Nephron (organoid): ENCODE data around the gene CDH20.

Source experiments
- H3K27ac Mint-ChIP-seq, 3 experiments: 2 replicates each; pipeline ENCODE4 v1.8.0; 2020; ENCODE audit warnings: mixed read lengths in 3 of 3, mild to moderate bottlenecking in 2 of 3, moderate library complexity in 1 of 3
- H3K27me3 Mint-ChIP-seq: 2 replicates; pipeline ENCODE4 v1.8.0; 2021; ENCODE audit warnings: low read depth, mild to moderate bottlenecking, moderate library complexity, mixed read lengths
- H3K36me3 Mint-ChIP-seq: 2 replicates; pipeline ENCODE4 v1.8.0; 2020; ENCODE audit warnings: low read depth, mixed read lengths
- H3K4me1 Mint-ChIP-seq: 2 replicates; pipeline ENCODE4 v1.8.0; 2020; ENCODE audit warnings: mixed read lengths
- H3K4me3 Mint-ChIP-seq, 3 experiments: 2 replicates each; pipeline ENCODE4 v1.8.0; 2020; ENCODE audit warnings: mild to moderate bottlenecking in 3 of 3, mixed read lengths in 3 of 3, moderate library complexity in 2 of 3
- H3K9me3 Mint-ChIP-seq: 2 replicates; pipeline ENCODE4 v1.8.0; 2020; ENCODE audit warnings: mixed read lengths
- TF ChIP-seq, protein P1 (sequence below), 3 experiments: fragments of 200-600 bp; sonication (generic); IDR thresholded peaks; one replicate each; pipeline ENCODE4 v1.5.0; 2021; ENCODE audit warnings: antibody characterized with exemption in 3 of 3; ENCODE audit not compliant: unreplicated experiment in 3 of 3

Gene CDH20

DNA sequence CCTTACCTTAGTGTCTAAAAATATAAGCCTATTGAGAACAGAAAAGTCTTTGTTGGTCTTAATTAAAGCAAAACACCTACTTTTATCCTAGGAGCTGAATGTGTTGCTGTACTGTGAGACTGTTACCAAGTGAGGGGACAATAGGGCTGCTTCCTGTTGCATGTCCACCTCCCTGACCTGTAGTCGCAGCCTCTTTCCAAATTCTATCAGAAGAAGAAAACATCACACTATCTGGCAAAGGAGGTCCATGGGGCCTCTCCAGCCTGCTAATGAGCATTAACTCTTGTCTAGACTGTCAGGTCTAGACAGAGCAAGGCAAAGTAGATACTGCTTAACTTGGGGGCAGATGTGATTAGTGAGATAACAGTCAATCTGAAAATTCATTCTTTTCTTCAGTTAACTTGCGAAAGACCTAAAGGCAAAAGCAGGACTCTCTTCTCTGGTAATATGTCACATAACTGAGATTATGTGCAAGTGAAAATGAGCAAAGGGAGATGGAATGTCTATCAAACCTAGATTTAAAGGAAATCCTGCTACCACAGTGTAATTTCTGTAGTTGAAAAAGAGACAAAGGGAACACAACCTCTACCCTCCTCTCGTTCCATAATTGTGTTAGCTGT lies 66.9 kb downstream of the CDH20 start:
- peak overlapping the region in 2 of 3 experiments; percentile 67 to 82 for H3K27ac Mint-ChIP-seq
- no peaks in the 10 kb centered on the region for H3K36me3 Mint-ChIP-seq
- no peak overlapping the region for H3K4me3 Mint-ChIP-seq
- H3K4me1 Mint-ChIP-seq = peaks cover 45% of the 10 kb centered on the region
- peaks cover 3% of the 10 kb centered on the region for H3K9me3 Mint-ChIP-seq
- TF ChIP-seq, protein P1, sequence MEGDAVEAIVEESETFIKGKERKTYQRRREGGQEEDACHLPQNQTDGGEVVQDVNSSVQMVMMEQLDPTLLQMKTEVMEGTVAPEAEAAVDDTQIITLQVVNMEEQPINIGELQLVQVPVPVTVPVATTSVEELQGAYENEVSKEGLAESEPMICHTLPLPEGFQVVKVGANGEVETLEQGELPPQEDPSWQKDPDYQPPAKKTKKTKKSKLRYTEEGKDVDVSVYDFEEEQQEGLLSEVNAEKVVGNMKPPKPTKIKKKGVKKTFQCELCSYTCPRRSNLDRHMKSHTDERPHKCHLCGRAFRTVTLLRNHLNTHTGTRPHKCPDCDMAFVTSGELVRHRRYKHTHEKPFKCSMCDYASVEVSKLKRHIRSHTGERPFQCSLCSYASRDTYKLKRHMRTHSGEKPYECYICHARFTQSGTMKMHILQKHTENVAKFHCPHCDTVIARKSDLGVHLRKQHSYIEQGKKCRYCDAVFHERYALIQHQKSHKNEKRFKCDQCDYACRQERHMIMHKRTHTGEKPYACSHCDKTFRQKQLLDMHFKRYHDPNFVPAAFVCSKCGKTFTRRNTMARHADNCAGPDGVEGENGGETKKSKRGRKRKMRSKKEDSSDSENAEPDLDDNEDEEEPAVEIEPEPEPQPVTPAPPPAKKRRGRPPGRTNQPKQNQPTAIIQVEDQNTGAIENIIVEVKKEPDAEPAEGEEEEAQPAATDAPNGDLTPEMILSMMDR (IDR thresholded peaks at IDR 0.05; ENCODE audit: unreplicated experiment in 3 of 3) = no peak
- H3K27me3 Mint-ChIP-seq = no peaks in the 10 kb centered on the region

DNA sequence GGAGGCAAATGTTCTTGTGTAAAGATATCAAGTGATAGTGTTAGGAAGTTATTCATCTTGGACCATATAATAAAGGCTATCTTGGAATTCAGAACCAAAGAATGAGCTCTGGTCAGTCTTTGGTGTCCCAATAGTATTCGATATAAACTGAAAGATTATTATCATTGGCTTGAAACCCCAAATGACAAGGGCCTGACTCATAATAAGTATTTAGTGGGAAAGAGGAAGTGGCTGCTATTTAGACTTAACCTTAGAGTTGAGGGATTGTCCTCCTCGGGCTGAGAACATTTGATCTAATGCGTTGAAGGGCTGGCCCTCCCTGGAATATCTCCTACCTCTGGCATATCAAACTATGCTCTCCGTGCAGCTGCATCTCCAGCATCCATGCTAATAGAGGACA lies 67.5 kb downstream of the CDH20 start:
- H3K27ac Mint-ChIP-seq = peak overlapping the region in 2 of 3 experiments; percentile 63 to 82
- peak overlapping the region in 2 of 3 experiments; percentile 16 to 23 for H3K4me3 Mint-ChIP-seq
- TF ChIP-seq, protein P1 (IDR thresholded peaks at IDR 0.05; ENCODE audit: unreplicated experiment in 3 of 3) = no peak
- no peaks in the 10 kb centered on the region for H3K27me3 Mint-ChIP-seq
- H3K36me3 Mint-ChIP-seq = no peaks in the 10 kb centered on the region
- peaks cover 45% of the 10 kb centered on the region for H3K4me1 Mint-ChIP-seq
- H3K9me3 Mint-ChIP-seq = peaks cover 3% of the 10 kb centered on the region

DNA sequence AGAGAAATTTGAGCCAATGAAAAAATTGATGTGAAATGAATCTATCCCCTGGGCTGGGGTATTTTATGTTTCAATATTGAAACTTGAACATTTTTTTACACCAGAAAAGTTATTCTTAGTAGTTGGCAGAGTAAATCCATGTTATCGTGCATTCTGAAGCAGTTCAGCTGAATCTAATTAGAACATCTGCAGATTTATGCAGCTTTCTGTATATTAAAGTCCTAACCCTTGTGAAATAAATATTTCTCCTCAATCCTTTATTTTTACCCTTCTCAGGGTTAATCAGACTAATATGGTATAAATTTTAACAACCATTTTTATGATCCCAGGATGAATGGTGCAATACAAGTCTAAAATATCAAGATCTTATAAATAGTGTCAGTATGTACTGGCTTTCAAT lies 69.5 kb downstream of the CDH20 start:
- peaks cover 37% of the 10 kb centered on the region for H3K4me1 Mint-ChIP-seq
- peaks cover 3% of the 10 kb centered on the region for H3K9me3 Mint-ChIP-seq
- no peaks in the 10 kb centered on the region for H3K27me3 Mint-ChIP-seq
- TF ChIP-seq, protein P1 (IDR thresholded peaks at IDR 0.05; ENCODE audit: unreplicated experiment in 3 of 3) = no peak
- H3K36me3 Mint-ChIP-seq = no peaks in the 10 kb centered on the region
- peak overlapping the region; percentile 46 to 81 (median 76) for H3K27ac Mint-ChIP-seq
- H3K4me3 Mint-ChIP-seq = no peak overlapping the region

DNA sequence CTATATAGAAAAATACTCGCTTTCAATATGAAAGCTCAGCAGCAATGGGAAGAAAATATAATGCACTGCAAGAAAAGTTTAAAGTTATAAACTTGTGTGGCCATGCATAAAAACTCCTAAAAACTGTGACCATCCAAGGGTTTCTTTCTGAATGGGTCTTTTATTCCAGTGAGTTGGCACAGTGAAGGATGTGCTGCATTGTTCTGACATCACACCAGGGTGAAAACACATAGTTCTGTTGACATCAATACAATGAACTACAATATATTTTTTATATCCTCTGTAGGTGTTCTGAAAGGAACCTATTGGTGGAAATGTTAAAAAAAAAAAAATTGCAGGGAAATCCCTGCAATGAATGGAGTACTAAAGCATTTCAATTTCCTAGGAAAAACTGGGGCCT lies 80.2 kb downstream of the CDH20 start:
- Mint-ChIP-seq H3K4me3 (no peak overlapping the region), H3K27ac (no peak overlapping the region), H3K27me3 (no peaks in the 10 kb centered on the region), H3K4me1 (peaks cover 3% of the 10 kb centered on the region), H3K9me3 (no peaks in the 10 kb centered on the region), H3K36me3 (no peaks in the 10 kb centered on the region)
- TF ChIP-seq, protein P1 (IDR thresholded peaks at IDR 0.05; ENCODE audit: unreplicated experiment in 3 of 3) = no peak

DNA sequence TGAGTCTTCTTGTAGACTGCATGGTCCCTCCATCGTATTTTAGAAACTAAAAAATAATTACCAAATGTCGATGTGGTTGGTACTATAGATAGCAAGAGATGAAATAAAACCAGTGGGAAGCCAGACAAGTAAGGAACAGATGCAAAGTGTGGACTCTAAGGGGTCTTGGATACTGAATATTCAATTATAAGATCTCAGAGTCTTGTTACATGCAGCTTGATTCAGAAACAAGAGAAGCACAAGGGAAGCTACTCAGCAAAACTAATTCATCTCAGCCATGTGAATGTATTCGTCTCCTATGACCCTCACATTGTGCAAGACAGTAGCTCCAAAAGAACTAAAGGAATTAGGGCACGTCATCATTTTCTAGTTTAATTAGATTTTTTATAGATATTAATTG lies 80.9 kb downstream of the CDH20 start:
- no peak overlapping the region for H3K4me3 Mint-ChIP-seq
- H3K36me3 Mint-ChIP-seq = no peaks in the 10 kb centered on the region
- H3K27ac Mint-ChIP-seq = no peak overlapping the region
- H3K27me3 Mint-ChIP-seq = no peaks in the 10 kb centered on the region
- TF ChIP-seq, protein P1 (IDR thresholded peaks at IDR 0.05; ENCODE audit: unreplicated experiment in 3 of 3) = no peak
- H3K9me3 Mint-ChIP-seq = no peaks in the 10 kb centered on the region
- H3K4me1 Mint-ChIP-seq = peaks cover 3% of the 10 kb centered on the region

DNA sequence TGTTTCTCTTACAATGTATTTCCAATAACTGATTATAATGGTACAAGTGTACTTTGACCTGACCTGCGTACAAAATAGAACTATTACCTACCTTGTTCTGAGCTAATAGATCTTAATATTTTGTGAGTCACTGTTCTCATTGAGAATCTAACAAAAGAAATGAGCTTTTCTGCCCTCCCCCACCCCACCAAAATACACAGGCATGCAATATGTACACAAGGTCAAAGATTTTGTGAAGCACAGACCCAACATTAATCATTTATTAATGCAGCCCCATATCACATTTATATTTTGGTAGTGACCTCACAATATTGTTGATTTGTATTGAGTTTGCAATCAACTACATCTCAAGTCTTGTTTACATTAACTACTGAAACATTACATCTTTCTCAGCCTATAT lies 86.5 kb downstream of the CDH20 start:
- H3K36me3 Mint-ChIP-seq = no peaks in the 10 kb centered on the region
- H3K27me3 Mint-ChIP-seq = no peaks in the 10 kb centered on the region
- H3K4me3 Mint-ChIP-seq = no peak overlapping the region
- H3K4me1 Mint-ChIP-seq = no peaks in the 10 kb centered on the region
- TF ChIP-seq, protein P1 (IDR thresholded peaks at IDR 0.05; ENCODE audit: unreplicated experiment in 3 of 3) = no peak
- no peak overlapping the region for H3K27ac Mint-ChIP-seq
- no peaks in the 10 kb centered on the region for H3K9me3 Mint-ChIP-seq
